HEK293 (cell line): ENCODE results near the gene ODR4.

Experiments
- BCL11B ChIP-seq: fragments of 450-650 bp; formaldehyde crosslinking; IDR thresholded peaks from 2 replicates; pipeline ENCODE4 v1.5.1; 2016; ENCODE audit warnings: low read depth, missing biosample characterization, missing genetic modification characterization
- FEZF1 ChIP-seq: fragments of 450-650 bp; formaldehyde crosslinking; IDR thresholded peaks from 2 replicates; pipeline ENCODE4 v1.5.1; 2016; ENCODE audit warnings: missing biosample characterization, missing genetic modification characterization
- GLIS2 ChIP-seq: fragments of 450-650 bp; formaldehyde crosslinking; IDR thresholded peaks from 2 replicates; pipeline ENCODE4 v1.5.1; 2016; ENCODE audit warnings: missing biosample characterization, missing genetic modification characterization
- IKZF3 ChIP-seq: fragments of 450-650 bp; IDR thresholded peaks from 2 replicates; pipeline ENCODE4 v1.5.0; 2018; ENCODE audit warnings: missing biosample characterization, mild to moderate bottlenecking, missing genetic modification characterization, moderate library complexity
- SP2 ChIP-seq: fragments of 450-650 bp; formaldehyde crosslinking; IDR thresholded peaks from 2 replicates; pipeline ENCODE4 v1.5.1; 2016; ENCODE audit warnings: missing biosample characterization, missing genetic modification characterization
- SP3 ChIP-seq: fragments of 450-650 bp; formaldehyde crosslinking; IDR thresholded peaks from 2 replicates; pipeline ENCODE4 v1.5.1; 2016; ENCODE audit warnings: missing biosample characterization, missing genetic modification characterization
- YY2 ChIP-seq: fragments of 450-650 bp; formaldehyde crosslinking; IDR thresholded peaks from 2 replicates; pipeline ENCODE4 v1.5.1; 2016; ENCODE audit warnings: missing biosample characterization, missing genetic modification characterization
- ZBTB1 ChIP-seq: fragments of 450-650 bp; formaldehyde crosslinking; IDR thresholded peaks from 2 replicates; pipeline ENCODE4 v1.5.1; 2016; ENCODE audit warnings: missing biosample characterization, missing genetic modification characterization
- ZBTB10 ChIP-seq: fragments of 450-650 bp; formaldehyde crosslinking; IDR thresholded peaks from 2 replicates; pipeline ENCODE4 v1.5.1; 2016; ENCODE audit warnings: missing biosample characterization, missing genetic modification characterization
- ZBTB20 ChIP-seq: fragments of 450-650 bp; formaldehyde crosslinking; IDR thresholded peaks from 2 replicates; pipeline ENCODE4 v1.5.1; 2016; ENCODE audit warnings: missing biosample characterization, missing genetic modification characterization
- ZFHX2 ChIP-seq: fragments of 450-650 bp; formaldehyde crosslinking; conservative IDR thresholded peaks from 2 replicates; pipeline ENCODE4 v1.5.1; 2016; ENCODE audit warnings: missing biosample characterization, missing genetic modification characterization
- ZNF10 ChIP-seq: fragments of 450-650 bp; formaldehyde crosslinking; IDR thresholded peaks from 2 replicates; pipeline ENCODE4 v1.5.1; 2017; ENCODE audit warnings: missing biosample characterization, missing genetic modification characterization
- ZNF2 ChIP-seq: fragments of 450-650 bp; formaldehyde crosslinking; IDR thresholded peaks from 2 replicates; pipeline ENCODE4 v1.5.1; 2016; ENCODE audit warnings: missing biosample characterization, missing genetic modification characterization
- ZNF248 ChIP-seq: fragments of 450-650 bp; formaldehyde crosslinking; IDR thresholded peaks from 2 replicates; pipeline ENCODE4 v1.5.1; 2017; ENCODE audit warnings: missing biosample characterization, missing genetic modification characterization
- ZNF302 ChIP-seq: fragments of 450-650 bp; formaldehyde crosslinking; IDR thresholded peaks from 2 replicates; pipeline ENCODE4 v1.5.1; 2016; ENCODE audit warnings: missing biosample characterization, missing genetic modification characterization, low read depth
- ZNF398 ChIP-seq: fragments of 450-650 bp; formaldehyde crosslinking; IDR thresholded peaks from 2 replicates; pipeline ENCODE4 v1.5.1; 2017; ENCODE audit warnings: missing biosample characterization, missing genetic modification characterization
- ZNF585B ChIP-seq: fragments of 450-650 bp; formaldehyde crosslinking; IDR thresholded peaks from 2 replicates; pipeline ENCODE4 v1.5.1; 2016; ENCODE audit warnings: missing biosample characterization, missing genetic modification characterization
- TF ChIP-seq, protein P1 (sequence below): fragments of 450-650 bp; formaldehyde crosslinking; IDR thresholded peaks from 2 replicates; pipeline ENCODE4 v1.5.1; 2016; ENCODE audit warnings: missing biosample characterization, missing genetic modification characterization, low read depth
- TF ChIP-seq, protein P2 (sequence below): fragments of 450-650 bp; formaldehyde crosslinking; conservative IDR thresholded peaks from 2 replicates; pipeline ENCODE4 v1.5.1; 2016; ENCODE audit warnings: low read depth, missing biosample characterization, missing genetic modification characterization
- TF ChIP-seq, protein P3 (sequence below): fragments of 450-650 bp; formaldehyde crosslinking; IDR thresholded peaks from 2 replicates; pipeline ENCODE4 v1.5.1; 2016; ENCODE audit warnings: missing biosample characterization, missing genetic modification characterization
- TF ChIP-seq, protein P4 (sequence below): fragments of 450-650 bp; formaldehyde crosslinking; IDR thresholded peaks from 2 replicates; pipeline ENCODE4 v1.5.1; 2017; ENCODE audit warnings: missing biosample characterization, missing genetic modification characterization
- TF ChIP-seq, protein P5 (sequence below): fragments of 450-650 bp; formaldehyde crosslinking; IDR thresholded peaks from 2 replicates; pipeline ENCODE4 v1.5.1; 2017; ENCODE audit warnings: missing biosample characterization, missing genetic modification characterization

ODR4 gene

GRCh38 chr1:186375152-186375928 is at the start of gene ODR4, which contains the start of gene TPR (continued):
- TF ChIP-seq, protein P1, sequence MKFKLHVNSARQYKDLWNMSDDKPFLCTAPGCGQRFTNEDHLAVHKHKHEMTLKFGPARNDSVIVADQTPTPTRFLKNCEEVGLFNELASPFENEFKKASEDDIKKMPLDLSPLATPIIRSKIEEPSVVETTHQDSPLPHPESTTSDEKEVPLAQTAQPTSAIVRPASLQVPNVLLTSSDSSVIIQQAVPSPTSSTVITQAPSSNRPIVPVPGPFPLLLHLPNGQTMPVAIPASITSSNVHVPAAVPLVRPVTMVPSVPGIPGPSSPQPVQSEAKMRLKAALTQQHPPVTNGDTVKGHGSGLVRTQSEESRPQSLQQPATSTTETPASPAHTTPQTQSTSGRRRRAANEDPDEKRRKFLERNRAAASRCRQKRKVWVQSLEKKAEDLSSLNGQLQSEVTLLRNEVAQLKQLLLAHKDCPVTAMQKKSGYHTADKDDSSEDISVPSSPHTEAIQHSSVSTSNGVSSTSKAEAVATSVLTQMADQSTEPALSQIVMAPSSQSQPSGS (tag by site-specific recombination) = peak; percentile 83
- TF ChIP-seq, protein P2, sequence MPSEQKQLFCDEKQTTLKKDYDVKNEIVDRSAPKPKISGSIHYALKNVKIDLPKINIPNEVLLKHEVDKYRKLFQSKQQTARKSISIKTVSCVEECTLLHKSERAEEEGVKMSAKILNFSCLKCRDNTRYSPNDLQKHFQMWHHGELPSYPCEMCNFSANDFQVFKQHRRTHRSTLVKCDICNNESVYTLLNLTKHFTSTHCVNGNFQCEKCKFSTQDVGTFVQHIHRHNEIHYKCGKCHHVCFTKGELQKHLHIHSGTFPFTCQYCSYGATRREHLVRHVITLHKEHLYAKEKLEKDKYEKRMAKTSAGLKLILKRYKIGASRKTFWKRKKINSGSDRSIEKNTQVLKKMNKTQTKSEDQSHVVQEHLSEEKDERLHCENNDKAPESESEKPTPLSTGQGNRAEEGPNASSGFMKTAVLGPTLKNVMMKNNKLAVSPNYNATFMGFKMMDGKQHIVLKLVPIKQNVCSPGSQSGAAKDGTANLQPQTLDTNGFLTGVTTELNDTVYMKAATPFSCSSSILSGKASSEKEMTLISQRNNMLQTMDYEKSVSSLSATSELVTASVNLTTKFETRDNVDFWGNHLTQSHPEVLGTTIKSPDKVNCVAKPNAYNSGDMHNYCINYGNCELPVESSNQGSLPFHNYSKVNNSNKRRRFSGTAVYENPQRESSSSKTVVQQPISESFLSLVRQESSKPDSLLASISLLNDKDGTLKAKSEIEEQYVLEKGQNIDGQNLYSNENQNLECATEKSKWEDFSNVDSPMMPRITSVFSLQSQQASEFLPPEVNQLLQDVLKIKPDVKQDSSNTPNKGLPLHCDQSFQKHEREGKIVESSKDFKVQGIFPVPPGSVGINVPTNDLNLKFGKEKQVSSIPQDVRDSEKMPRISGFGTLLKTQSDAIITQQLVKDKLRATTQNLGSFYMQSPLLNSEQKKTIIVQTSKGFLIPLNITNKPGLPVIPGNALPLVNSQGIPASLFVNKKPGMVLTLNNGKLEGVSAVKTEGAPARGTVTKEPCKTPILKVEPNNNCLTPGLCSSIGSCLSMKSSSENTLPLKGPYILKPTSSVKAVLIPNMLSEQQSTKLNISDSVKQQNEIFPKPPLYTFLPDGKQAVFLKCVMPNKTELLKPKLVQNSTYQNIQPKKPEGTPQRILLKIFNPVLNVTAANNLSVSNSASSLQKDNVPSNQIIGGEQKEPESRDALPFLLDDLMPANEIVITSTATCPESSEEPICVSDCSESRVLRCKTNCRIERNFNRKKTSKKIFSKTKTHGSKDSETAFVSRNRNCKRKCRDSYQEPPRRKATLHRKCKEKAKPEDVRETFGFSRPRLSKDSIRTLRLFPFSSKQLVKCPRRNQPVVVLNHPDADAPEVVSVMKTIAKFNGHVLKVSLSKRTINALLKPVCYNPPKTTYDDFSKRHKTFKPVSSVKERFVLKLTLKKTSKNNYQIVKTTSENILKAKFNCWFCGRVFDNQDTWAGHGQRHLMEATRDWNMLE (tag by site-specific recombination) = 0 out of 2 replicates have a peak, but pooled peaks have one; percentile 35
- TF ChIP-seq ZNF585B (no peak), ZNF398 (tag by site-specific recombination) (0 out of 2 replicates have a peak, but pooled peaks have one; percentile 17), ZBTB1 (tag by site-specific recombination) (0 out of 2 replicates have a peak, but pooled peaks have one; percentile 81), ZNF2 (tag by site-specific recombination) (peak; percentile 92), SP2 (peak; percentile 68), SP3 (peak; percentile 91), ZNF10 (tag by site-specific recombination) (peak; percentile 18; the same call in 1 of the 2 replicates), ZBTB20 (peak; percentile 70; the same call in 1 of the 2 replicates), BCL11B (tag by site-specific recombination) (peak; percentile 94), ZNF302 (no peak), FEZF1 (tag by site-specific recombination) (no peak), ZBTB10 (tag by site-specific recombination) (peak; percentile 87), IKZF3 (tag by site-specific recombination) (peak; percentile 100), YY2 (tag by site-specific recombination) (peak; percentile 70; the same call in 1 of the 2 replicates), ZNF248 (no peak), GLIS2 (tag by site-specific recombination) (peak; percentile 95), ZFHX2 (peak; percentile 83)
- TF ChIP-seq, protein P3, sequence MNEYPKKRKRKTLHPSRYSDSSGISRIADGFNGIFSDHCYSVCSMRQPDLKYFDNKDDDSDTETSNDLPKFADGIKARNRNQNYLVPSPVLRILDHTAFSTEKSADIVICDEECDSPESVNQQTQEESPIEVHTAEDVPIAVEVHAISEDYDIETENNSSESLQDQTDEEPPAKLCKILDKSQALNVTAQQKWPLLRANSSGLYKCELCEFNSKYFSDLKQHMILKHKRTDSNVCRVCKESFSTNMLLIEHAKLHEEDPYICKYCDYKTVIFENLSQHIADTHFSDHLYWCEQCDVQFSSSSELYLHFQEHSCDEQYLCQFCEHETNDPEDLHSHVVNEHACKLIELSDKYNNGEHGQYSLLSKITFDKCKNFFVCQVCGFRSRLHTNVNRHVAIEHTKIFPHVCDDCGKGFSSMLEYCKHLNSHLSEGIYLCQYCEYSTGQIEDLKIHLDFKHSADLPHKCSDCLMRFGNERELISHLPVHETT (tag by site-specific recombination) = peak; percentile 94
- TF ChIP-seq, protein P4, sequence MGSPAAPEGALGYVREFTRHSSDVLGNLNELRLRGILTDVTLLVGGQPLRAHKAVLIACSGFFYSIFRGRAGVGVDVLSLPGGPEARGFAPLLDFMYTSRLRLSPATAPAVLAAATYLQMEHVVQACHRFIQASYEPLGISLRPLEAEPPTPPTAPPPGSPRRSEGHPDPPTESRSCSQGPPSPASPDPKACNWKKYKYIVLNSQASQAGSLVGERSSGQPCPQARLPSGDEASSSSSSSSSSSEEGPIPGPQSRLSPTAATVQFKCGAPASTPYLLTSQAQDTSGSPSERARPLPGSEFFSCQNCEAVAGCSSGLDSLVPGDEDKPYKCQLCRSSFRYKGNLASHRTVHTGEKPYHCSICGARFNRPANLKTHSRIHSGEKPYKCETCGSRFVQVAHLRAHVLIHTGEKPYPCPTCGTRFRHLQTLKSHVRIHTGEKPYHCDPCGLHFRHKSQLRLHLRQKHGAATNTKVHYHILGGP (tag by site-specific recombination) = no peak
- TF ChIP-seq, protein P5, sequence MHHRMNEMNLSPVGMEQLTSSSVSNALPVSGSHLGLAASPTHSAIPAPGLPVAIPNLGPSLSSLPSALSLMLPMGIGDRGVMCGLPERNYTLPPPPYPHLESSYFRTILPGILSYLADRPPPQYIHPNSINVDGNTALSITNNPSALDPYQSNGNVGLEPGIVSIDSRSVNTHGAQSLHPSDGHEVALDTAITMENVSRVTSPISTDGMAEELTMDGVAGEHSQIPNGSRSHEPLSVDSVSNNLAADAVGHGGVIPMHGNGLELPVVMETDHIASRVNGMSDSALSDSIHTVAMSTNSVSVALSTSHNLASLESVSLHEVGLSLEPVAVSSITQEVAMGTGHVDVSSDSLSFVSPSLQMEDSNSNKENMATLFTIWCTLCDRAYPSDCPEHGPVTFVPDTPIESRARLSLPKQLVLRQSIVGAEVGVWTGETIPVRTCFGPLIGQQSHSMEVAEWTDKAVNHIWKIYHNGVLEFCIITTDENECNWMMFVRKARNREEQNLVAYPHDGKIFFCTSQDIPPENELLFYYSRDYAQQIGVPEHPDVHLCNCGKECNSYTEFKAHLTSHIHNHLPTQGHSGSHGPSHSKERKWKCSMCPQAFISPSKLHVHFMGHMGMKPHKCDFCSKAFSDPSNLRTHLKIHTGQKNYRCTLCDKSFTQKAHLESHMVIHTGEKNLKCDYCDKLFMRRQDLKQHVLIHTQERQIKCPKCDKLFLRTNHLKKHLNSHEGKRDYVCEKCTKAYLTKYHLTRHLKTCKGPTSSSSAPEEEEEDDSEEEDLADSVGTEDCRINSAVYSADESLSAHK (tag by site-specific recombination) = 0 out of 2 replicates have a peak, but pooled peaks have one; percentile 43
